Umbilical cord (tissue), 2 donors: Measurements from ENCODE around the gene ZCCHC24. TPM values are rescaled to one million over a fixed set of nuclear protein-coding genes. Genes with fewer than 3 reads are reported as not detected.
"Not testable (repeated sequence)": the region's sequence is repeated elsewhere in the genome, so short reads cannot be mapped to it uniquely, and the experiment has no call there.

Experiments used
- DNase-seq: peaks from one replicate; pipeline ENCODE4 v3.0.0-alpha.2; 2015; ENCODE audit warnings: low spot score
- total RNA-seq: library from RNA; depleted of rRNA; stranded (reverse); fragments of >200 nt; gene quantifications from one replicate; pipeline ENCODE4 v1.2.3, GENCODE V29; 2014; ENCODE audit warnings: low replicate concordance; ENCODE audit not compliant: insufficient read depth

Gene ZCCHC24
- total RNA-seq, 1 donor from 2014 or later = 33.7 TPM

- DNase-seq = no peak
Measured at GRCh38 chr10:79472951-79473350, 27.5 kb upstream of the ZCCHC24 start.

GRCh38 chr10:79472449-79472848 lies 27.0 kb upstream of the ZCCHC24 start:
- no peak for DNase-seq

DNA sequence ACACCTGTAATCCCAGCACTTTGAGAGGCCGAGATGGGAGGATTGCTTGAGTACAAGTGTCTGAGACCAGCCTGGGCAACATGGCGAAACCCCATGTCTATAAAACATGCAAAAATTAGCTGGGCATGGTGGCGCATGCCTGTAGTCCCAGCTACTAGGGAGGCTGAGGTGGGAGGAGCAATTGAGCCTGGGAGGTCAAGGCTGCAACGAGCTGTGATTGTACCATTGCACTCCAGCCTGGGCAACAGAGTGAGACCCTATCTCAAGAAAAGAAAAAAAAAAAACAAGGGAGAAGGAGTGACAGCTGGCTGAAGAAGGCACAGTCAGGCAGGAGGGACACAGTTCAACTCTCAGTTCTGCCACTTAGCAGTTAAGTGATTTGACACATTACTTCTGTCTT lies 26.4 kb upstream of the ZCCHC24 start:
- no peak for DNase-seq

GRCh38 chr10:79470096-79470495 lies 24.7 kb upstream of the ZCCHC24 start:
- DNase-seq = no peak

DNA sequence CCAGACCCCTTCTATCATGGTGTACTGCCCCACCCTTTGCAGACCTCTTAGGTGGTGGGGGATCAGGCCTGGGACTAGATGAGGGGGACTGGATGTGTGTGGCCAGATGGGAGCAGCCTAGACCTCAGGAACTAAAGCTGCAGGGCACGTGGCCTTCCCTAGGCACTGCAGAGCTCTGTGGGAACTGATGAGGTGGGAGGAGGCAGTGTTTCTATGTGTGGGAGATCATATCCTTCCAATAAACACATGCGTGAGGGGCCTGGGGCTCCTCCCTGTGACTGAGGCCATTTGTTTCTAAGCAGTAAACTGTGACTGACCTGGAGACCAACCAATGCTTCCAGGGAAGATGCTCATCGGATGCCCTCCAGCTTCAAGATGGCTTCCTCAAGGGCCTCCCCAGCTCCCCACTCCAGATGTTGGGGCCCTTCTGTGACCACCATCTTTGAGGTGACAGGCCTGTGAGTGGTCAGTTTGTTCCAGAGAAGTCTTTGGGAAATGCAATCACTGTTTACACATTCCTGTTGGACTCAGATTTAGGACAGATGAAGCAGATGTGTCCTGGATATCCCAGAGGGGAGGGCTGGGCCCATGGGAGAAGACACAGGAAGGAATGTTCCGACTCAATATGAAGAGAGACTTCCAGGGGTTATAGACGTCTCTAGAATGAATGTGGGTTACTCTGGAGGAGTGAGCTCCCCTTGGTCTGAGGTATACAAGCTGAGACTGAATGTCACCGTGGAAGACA lies 23.6 kb upstream of the ZCCHC24 start:
- DNase-seq = no peak

DNA sequence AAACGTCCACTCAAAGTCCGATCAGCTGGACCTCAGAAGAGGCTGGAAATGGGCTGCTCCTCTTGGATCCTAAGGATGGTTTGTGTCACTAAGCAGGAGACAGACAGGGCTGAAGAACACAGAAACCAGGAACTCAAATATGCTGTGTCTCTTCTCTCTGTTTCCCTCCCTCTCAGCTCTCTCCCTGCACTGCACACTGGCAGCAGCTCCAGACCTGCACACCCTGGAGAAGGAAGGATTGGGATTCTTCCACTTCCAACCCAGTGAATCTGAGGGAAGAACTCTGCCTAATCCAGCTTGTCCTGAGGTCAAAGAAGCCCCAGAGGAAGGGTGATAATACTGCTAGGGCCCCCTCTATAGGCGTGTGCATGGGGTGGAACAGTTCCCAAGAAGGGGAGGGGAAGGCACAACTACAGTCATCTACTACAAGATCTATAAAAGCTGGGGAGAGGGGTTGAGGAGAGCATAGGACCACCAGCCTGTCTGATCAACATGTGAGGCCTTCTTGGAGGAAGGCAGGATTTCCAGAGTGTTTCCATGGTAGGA lies 22.7 kb upstream of the ZCCHC24 start:
- peak; percentile 23 for DNase-seq

DNA sequence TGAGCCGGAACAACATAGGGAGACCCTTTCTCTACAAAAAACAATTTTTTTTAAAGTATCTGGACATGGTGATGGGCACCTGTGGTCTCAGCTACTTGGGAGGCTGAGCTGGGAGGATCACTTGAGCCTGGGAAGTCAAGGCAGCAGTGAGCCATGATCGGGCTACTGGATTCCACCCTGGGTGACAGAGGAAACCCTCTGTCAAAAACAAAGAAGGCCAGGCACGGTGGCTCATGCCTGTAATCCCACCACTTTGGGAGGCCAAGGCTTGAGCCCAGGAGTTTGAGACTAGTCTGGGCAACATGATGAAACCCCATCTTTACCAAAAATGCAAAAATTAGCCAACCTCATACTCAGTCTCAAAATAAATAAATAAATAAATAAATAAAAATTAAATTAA lies 19.9 kb upstream of the ZCCHC24 start:
- no peak for DNase-seq

DNA sequence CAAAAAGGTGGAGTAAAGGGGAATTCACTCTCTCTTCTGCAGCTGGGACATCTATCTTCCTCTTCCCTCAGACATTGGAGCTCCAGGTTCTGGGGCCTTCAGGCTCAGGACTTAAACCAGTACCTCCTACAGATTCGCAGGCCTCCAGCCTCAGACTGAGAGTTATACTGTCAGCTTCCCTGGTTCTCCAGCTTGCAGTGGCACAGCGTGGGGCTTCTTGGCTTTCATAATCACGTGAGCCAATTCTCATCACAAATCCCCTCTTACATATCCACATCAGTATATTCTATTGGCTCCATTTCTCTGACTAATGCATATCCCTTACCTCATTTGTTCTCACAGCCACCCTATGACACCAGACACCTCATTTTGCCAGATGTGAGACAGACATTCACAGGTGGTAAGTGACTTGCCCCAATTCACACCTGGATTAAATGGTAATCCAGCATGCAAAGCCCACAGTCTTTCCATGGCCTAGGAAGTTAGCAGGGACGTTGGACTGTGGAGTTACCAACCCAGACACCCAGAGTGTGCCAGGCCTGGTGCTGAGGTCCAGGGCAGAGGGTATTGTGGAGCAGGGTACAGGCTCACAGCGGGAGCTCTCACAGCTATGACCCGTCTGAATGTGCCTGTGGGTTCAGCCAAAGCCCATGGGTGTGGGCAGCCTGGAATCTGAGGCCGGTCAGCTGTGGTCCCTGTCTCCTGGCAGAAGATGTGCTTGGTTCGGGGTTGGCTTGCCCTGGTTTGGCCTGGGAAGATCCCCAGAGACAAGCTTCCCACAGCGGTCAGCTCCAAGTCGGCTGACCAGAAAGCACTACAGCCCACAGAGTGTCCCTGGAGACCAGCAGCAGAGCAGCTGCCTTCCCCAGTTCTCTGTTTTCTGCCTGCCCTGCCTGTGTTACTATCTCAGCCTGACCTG lies 18.4 kb upstream of the ZCCHC24 start:
- no peak for DNase-seq

DNA sequence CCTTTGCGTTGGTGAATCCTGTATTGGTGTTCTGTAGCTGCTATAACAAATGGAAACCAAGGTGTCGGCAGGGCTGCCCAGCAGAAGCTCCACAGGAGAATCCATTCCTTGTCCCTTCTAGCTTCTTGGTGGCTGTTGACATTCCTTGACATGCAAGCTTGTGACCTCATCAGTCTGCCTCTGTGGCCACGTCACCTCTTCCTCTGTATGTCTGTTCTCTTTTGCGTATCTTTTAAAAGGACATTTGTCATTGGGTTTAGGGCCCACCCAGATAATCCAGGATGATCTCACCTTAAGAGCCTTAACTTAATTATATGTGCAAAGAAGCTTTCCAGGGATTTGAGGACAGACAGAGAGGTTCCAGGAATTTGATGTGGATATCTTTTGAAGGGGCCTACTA lies 15.3 kb upstream of the ZCCHC24 start:
- DNase-seq = no peak

GRCh38 chr10:79459243-79459642 lies 13.8 kb upstream of the ZCCHC24 start:
- DNase-seq = peak; percentile 39

DNA sequence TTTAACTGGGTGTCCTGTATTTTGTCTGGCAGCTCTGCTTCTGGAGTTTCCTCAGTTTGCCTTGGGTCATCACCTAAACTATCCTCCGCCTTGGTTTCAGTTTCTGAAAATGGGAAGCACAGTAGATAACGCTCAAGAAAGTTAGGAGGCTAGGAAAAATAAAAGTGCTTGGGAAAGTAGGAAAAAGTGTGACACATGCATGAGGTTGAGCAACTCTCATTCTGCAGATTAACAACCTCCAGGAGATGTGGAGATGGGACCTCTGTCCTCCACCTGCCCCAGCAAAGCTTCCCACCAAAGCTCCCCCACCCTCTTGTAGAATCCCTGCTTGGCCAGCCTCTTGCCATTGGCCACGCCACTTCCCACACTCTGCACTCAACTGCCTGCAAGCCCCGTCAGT lies 13.1 kb upstream of the ZCCHC24 start:
- DNase-seq = no peak

DNA sequence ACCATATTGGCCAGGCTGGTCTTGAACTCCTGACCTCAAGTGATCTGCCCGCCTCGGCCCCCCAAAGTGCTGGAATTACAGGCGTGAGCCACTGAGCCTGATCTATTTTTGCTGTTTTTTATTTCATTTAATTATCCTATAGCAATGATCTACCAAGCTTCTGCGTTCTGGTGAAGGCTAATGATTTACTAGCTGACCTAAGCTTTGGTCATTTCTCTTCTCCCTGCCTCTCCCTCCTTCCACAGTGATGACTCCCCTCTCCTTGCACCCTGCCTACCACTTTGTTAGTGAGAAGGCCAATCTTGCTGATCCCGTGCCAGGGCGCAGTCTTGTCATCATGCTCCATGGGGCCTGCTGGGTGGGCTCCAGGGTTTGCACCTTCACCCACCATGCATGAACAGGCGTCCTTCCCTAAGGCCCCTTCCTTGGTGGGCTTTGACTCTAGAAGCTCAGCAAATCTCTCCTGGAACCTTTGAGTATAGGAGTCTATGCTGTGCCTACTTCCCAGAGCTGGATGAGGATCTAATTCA lies 11.9 kb upstream of the ZCCHC24 start:
- DNase-seq = no peak

DNA sequence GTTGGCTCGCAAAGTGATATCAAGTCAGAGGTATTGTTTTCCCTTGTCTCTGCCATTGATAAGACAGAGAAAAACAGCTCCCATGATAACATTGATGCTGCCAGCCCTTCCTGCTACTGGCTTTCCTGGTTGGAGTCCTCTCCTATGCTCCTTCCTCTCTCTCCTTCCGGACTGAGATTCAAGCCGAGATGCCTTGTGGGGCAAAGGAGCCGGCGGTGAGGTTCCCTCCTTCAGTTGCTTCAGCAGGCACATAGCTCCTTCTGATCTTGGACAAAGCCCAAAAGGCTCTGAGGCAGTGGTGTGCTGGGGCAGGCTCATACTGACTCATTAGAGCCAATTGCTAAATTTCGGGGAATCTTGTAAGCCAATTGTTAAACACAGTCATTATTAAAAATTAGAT lies 8.8 kb upstream of the ZCCHC24 start:
- DNase-seq = peak; percentile 86

DNA sequence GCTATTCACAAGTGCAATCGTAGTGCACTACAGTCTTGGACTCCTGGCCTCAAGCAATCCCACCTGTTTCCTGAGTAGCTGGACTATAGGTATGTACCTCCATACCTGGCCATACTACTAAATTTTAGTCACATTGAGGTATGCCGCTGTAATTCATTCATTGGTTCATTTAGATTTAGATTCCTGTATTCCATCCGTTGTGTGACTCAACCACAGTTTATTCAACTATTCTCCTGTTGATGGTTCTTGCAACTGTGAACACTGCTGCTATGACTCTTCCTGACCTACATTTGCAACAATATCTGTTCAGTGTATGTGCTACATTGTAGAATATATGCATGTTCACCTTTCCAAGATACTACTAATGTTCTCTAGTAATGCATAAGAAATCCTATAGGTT lies 8.0 kb upstream of the ZCCHC24 start:
- no peak for DNase-seq

- peak; percentile 93 for DNase-seq
Measured at GRCh38 chr10:79452174-79452611, 6.8 kb upstream of the ZCCHC24 start.

DNA sequence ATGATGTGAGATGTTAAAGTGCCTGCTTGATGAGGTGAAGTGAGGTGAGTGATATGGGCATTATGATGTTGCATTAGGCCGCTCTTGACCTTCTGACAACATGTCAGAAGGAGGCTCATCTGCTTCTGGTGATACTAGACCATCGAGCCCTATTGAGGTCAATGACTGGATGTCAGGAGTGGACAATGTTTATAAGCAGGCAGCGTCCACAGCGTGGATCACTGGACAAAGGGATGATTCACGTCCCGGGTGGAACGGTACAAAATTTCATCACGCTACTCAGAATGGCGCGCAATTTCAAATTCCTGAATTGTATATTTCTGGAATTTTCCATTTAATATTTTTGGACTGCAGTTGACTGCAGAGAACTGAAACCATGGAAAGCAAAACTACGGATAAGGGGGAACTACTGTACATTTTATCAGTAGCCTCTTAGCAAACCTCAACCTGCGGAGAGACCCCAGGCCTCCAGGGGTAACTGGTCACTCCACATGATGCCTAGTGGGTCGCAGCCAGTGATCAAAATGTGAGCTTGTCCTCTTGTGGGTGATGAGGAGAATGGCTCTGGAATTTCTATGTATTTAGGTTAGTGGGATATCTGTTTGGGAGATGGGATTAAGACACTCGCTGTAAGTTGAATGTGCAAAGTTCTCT lies 5.7 kb upstream of the ZCCHC24 start:
- DNase-seq = no peak

DNA sequence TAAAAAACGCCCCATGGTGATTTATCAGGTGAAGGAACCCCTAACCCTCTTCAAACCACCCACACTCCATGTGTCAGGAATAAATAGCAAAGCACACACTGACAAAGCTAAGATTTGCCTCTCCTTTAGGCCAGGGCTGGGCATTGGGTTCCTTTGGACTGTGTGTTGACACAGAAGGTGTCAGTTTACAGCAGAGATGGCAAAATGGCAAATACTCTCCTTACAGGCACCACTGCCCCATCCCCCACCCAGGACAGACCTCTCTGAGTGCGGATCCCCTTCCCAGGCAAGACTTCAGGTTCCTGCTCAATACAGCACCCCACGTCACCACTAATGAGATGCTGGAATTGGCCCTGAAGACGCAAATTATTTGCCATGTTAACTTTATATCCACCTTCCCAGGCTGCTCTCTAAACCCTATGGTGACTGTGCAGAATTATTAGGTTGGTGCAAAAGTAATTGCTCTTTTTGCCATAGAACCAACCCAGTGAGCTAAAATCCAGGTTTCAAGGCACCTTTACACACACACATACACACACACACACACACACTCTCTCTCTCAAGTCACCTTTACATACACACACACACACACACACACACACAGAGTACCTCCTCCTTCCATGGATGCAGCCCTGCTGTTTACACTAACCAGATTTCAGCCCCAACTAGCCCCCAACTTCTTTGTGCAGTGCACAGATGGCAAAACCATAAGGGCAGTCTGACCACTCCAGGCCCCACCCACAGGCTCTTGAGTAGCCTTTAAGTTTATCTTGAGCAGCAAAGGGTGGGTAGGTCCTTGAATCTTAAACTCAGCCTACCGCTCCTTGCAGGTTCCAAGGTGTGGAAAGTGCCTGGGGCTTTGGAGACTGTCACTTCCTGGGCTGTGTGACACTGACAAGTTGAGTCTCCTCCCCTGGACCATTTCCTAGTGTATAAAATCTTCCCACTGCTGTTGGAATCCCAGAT lies 4.0 kb upstream of the ZCCHC24 start:
- no peak for DNase-seq

- DNase-seq = no peak
Measured at GRCh38 chr10:79448732-79449049, 3.3 kb upstream of the ZCCHC24 start.

GRCh38 chr10:79447911-79448731 lies 2.7 kb upstream of the ZCCHC24 start:
- no peak for DNase-seq

- DNase-seq = not testable (repeated sequence)
Measured at GRCh38 chr10:79447249-79447648, 1.8 kb upstream of the ZCCHC24 start.
